Lung microvascular endothelial cell (primary cell): ENCODE measurements around the gene CHD5. TPM values are rescaled to one million over a fixed set of nuclear protein-coding genes. Genes with fewer than 3 reads are reported as not detected.
"Not testable (repeated sequence)": the region's sequence is repeated elsewhere in the genome, so short reads cannot be mapped to it uniquely, and the experiment has no call there.

Experiments used
- DNase-seq, 2 donors: peaks; one replicate each; pipeline versions ENCODE4 v3.0.0 to v3.0.0-alpha.2; 2010; ENCODE audit warnings: low read depth in 2 of 2
- total RNA-seq: library from RNA; depleted of rRNA; stranded (reverse); fragments of >200 nt; gene quantifications from 2 replicates; pipeline ENCODE4 v1.2.1, GENCODE V29; 2014

CHD5 gene
- total RNA-seq, result under 0.01 TPM in 2 replicates

GRCh38 chr1:6180268-6180706 lies at the start of gene CHD5:
Gene CHD5, minus strand, starts transcription at chr1:6180321. Its CDS starts 298 bp downstream, at chr1:6180023.
- DNase-seq, result no peak

GRCh38 chr1:6225651-6226050 lies 45.5 kb upstream of the CHD5 start:
- DNase-seq, result no peak

- DNase-seq, result no peak
These were observed 44.6 kb upstream of the CHD5 start for GRCh38 chr1:6224718-6225117.

- no peak for DNase-seq
These were observed 43.5 kb upstream of the CHD5 start for GRCh38 chr1:6223617-6224016.

DNA sequence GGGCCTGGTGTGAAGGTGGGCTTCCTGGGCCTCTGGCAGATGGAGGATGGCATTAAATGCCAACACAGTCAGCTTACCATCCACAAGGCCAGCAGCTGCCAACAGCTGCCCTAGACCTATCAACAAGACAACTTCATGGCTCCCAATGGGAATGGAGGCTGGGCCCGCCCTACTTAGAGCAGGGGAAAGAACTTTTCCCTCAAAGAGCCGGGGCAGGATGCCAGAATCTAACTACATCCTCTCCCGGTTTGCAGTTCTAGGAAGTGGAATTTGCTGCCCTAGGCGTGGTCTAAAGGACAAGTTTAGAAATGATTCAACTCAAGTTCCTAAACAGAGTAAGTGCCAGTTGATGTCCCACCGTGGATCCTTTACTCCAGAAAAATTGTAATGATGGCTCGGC lies 42.5 kb upstream of the CHD5 start:
- peak; percentile 61 to 63 for DNase-seq

- DNase-seq, result no peak
These were observed 41.2 kb upstream of the CHD5 start for GRCh38 chr1:6221210-6221784.

- DNase-seq, result no peak
These were observed 40.1 kb upstream of the CHD5 start for GRCh38 chr1:6220236-6220635.

DNA sequence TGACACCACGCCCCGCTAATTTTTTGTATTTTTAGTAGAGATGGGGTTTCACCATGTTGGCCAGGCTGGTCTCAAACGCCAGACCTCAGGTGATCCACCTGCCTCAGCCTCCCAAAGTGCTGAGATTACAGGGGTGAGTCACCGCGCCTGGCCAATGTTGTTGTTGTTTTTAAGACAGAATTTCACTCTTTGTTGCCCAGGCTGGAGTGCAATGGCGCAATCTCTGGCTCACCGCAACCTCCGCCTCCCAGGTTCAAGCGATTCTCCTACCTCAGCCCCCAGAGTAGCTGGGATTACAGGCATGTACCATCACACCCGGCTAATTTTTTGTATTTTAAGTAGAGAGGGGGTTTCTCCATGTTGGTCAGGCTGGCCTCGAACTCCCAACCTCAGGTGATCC lies 39.5 kb upstream of the CHD5 start:
- not testable (repeated sequence) for DNase-seq

DNA sequence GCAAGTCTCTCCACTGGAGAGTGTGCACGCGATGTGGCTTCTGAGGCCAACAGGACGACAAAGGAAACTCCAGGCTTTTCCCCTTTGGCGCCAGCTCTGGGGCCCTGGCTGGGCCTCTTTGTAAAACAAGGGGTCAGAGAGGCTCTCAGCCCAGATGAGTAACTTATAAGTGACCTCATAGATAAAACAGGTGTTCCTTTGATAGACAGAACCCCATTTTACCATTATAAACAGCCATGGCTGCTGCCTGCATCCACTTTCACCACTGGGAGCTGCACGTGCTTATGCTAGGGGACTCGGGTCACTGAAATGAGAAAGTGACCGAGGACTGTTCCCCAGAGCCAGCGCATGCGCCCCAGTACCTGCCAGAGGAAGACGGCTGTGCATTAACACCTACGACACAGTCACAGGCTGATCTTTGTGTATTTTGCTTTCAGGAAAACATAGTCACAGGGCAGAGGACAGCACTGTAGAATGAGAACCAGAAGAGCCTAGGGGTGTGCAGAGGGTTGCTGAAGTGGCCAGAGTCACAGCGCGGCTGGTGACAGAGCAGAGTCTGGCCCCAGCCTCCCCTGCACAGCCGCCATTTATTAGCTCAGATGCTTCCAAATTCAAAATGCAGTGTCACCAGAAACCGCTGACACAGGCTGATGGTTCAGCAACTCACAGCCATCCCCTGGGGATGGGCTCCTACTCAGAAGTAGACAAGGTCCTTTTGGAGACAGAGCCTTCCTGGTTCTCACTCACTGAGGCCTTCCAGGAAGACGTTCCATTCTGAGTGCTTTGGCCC lies 38.4 kb upstream of the CHD5 start:
- DNase-seq, result peak in 1 of 2 donors; percentile 8

- DNase-seq, result no peak
These were observed 32.3 kb upstream of the CHD5 start for GRCh38 chr1:6212193-6212959.

GRCh38 chr1:6211731-6212130 lies 31.6 kb upstream of the CHD5 start:
- no peak for DNase-seq

DNA sequence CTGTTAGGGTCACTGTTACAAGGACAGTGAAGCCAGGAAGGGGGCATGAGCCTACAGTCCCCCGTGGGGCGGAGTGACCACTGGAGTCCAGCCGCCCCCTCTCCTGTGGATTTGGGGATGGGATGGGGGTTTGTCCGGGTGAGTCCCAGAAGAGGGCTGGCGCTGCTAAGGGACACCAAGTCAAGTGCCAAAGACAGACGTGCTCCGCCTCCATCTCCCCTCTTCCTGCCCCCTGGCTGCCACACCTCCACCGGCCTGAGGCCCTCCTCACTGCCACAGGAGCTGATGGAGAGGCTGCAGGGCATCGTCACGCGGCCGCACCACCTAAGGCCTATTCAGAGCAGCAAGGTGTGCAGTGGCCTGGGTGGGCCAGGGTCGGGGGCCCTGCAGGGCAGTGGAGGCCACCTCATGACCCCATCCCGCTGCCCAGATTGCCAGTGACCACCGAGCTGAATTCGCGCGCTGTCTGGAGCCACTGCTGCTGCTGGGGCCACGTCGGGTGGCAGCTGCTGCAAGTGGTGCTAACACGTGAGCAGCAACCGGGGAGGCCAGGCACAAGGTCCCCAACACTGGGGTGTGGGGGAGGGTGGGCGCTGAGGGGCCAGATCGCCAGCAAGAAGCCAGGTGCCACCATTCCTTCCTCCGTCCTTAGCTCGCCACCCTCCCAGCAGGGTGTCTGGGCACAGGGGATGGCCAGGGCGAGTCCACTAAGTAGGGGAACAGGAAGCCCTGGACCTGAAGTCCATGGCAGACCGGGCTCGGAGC lies 30.7 kb upstream of the CHD5 start:
- no peak for DNase-seq

- DNase-seq, result no peak
These were observed 29.8 kb upstream of the CHD5 start for GRCh38 chr1:6209661-6210580.

- DNase-seq, result peak; percentile 68 to 81
These were observed 28.9 kb upstream of the CHD5 start for GRCh38 chr1:6208723-6209660.

DNA sequence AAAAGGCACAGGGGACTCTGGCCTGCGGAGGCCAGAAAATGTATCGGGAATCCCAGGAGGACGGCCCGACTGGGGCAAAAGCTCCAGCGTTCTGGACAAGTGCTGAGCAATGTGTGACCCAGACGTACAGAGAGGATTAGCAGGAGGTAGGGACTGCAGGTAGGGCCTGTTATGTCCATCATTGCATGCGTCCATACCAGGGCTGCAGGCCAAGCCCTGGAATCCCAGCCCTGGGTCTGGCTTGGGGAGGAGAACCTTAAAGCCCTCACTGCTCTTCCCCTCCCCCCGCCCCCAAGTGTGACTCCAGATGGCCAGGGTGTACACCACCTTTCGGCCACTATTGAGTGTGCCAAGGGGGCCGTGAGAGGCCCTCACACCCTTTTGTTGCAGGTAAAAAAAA lies 27.8 kb upstream of the CHD5 start:
- DNase-seq, result no peak

DNA sequence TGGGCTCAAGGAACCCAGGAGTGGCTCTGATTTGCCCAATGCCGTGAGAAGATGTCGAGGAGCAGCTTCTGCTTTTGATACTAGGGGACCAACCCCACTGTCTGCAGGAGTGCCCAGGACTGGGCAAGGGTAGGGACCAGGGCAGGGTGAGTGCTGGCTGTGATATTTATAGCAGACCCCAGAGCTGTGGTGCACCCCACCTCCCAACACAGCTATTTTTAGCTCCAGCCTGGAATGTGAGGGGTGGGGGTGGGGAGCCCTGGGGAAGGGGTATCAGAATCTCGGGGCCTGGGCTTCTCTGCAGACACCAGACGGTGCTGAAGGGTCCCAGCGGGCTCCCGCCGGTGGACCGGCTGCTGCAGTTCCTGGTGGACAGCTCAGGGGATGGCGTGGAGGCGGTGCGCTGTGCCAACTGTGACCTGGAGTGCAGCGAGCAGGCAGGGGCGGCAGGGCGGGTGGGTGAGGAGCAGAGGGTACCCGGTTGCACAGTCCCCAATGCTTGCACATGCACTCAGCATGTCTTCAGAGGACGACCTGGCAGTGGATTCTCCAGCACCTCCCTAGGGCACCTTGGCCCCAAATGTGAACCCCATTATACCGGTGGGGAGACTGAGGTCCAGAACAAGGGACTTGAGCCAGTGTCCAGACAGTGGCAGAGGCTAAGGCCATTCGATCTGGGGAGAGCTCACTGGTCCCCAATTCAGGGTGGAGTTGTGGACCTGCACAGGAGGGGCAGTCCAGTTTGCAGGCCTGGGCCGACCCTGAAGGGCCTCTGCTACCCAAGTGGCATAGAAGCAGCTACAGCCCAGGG lies 27.2 kb upstream of the CHD5 start:
- DNase-seq, result no peak

DNA sequence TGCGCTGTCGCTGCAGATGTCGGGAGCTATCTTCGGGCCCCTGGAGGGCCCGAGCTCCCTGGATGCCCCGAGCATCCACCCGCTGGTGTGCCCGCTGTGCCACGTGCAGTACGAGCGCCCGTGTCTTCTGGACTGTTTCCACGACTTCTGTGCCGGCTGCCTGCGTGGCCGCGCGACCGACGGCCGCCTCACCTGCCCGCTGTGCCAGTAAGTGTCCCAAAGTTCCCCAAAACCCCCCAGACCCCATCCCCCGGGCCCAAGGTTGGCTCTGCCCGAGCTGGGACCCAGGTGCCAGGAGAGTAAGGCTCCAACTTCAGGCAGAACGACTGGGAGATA lies 26.4 kb upstream of the CHD5 start:
- no peak for DNase-seq

DNA sequence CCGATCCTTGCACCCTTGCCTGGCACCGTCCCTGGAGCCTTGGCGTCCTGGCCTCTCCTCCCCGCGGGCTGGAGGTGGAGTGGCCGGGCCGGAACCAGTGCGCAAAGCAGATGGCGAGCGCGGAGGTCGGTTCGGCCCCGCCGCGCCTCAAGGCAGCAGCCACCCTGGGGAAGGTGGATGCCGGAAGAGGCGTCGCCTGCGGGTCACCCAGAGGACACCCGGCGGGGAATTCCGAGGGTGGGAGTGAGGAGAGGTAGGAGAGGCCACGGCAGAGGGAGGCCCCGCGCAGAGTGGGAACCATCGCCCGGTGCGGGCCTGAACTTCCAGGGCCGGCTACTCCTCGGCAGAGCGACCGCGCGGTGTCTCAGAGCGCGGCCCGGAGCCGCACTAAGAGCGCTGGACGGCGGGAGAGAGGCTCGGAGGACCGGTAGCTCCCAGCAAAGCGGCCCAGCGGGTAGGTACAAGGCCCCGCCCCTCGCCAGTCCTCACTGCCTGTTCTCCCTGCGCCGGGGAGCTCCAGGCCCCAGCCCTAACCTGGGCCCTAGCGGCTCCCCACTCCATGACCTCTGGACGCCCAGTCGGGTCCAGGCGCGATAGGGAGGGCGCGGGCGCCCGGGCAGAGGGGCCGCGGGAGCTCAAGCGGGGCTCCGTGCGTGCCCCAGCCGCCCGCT lies 25.9 kb upstream of the CHD5 start, which contains the start of gene RNF207:
Gene RNF207 (plus strand): TSS at position 271 of the 671 bp plus-strand sequence. CDS start 417 bp downstream, outside the sequence.
- DNase-seq, result peak; percentile 43 to 47
